Measurements from ENCODE around the gene NOTO.

GRCh38 chr2:73255007-73255644 is 52.8 kb downstream of the NOTO start:
- TF ChIP-seq POLR2A (IDR thresholded peaks at IDR 0.05) (no peak), CTCF (IDR thresholded peaks at IDR 0.05) (no peak), POLR2AphosphoS5 (IDR thresholded peaks at IDR 0.05) (no peak), EP300 (IDR thresholded peaks at IDR 0.05) (no peak)

All from sigmoid colon (tissue), 4 donors.